Activated CD4-positive, alpha-beta T cell treated with anti-CD3 and anti-CD28 coated beads, Interleukin-2, Interleukin-6, amounts not matched to agents 100 ng/mL and 50 ng/mL, durations not matched to agents 16 hours and 8 hours (primary cell): ENCODE results near the gene KIF24.
"Not testable (repeated sequence)": the region's sequence is repeated elsewhere in the genome, so short reads cannot be mapped to it uniquely, and the experiment has no call there.

Source experiments
- DNase-seq: peaks from one replicate; pipeline ENCODE4 v3.0.0-alpha.2; 2020

Gene KIF24, protein sequence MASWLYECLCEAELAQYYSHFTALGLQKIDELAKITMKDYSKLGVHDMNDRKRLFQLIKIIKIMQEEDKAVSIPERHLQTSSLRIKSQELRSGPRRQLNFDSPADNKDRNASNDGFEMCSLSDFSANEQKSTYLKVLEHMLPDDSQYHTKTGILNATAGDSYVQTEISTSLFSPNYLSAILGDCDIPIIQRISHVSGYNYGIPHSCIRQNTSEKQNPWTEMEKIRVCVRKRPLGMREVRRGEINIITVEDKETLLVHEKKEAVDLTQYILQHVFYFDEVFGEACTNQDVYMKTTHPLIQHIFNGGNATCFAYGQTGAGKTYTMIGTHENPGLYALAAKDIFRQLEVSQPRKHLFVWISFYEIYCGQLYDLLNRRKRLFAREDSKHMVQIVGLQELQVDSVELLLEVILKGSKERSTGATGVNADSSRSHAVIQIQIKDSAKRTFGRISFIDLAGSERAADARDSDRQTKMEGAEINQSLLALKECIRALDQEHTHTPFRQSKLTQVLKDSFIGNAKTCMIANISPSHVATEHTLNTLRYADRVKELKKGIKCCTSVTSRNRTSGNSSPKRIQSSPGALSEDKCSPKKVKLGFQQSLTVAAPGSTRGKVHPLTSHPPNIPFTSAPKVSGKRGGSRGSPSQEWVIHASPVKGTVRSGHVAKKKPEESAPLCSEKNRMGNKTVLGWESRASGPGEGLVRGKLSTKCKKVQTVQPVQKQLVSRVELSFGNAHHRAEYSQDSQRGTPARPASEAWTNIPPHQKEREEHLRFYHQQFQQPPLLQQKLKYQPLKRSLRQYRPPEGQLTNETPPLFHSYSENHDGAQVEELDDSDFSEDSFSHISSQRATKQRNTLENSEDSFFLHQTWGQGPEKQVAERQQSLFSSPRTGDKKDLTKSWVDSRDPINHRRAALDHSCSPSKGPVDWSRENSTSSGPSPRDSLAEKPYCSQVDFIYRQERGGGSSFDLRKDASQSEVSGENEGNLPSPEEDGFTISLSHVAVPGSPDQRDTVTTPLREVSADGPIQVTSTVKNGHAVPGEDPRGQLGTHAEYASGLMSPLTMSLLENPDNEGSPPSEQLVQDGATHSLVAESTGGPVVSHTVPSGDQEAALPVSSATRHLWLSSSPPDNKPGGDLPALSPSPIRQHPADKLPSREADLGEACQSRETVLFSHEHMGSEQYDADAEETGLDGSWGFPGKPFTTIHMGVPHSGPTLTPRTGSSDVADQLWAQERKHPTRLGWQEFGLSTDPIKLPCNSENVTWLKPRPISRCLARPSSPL (N-terminal part only)

GRCh38 chr9:34328987-34329832 is at the start of gene KIF24, which contains the start of gene NUDT2:
TSS of gene KIF24 (minus strand) at chr9:34329268. CDS start at chr9:34311346, 17,922 bp downstream.
TSS of gene NUDT2 (plus strand) at chr9:34329569. CDS start at chr9:34339040, 9,471 bp downstream.
- DNase-seq: peak; percentile 99

DNA sequence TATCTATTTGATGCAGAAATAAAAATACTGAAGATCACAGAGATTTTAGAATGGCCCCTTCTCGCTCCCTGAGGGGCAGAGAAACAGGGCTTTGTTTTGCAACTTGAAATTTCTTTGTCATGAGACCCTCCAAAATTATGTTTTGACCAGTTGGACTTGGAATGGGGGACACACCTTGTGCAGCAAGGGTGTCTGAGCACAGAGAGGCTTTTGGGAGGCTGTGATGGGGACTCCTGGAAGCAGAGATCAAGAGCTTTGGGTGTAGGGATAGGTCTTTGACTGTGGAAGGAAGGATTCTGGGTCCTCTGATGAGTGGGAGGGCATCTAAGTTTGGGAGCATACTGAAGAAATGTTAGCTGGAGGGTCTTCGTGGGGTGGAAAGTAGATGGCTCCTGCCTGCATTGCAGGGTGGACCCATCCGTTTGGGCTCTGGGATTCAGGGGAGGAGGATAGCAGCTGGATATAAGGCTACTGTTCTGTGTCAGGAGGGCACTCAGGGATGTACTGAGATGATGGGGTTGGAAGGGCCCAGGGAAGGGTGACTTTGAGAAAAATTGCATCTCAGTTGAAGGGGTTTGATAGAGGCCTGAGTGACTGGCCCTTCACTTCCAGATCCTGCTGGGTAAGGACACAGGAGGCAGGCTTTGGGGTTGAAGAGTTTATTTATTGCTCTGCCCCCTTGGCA is 49.5 kb upstream of the KIF24 start:
- DNase-seq: no peak

DNA sequence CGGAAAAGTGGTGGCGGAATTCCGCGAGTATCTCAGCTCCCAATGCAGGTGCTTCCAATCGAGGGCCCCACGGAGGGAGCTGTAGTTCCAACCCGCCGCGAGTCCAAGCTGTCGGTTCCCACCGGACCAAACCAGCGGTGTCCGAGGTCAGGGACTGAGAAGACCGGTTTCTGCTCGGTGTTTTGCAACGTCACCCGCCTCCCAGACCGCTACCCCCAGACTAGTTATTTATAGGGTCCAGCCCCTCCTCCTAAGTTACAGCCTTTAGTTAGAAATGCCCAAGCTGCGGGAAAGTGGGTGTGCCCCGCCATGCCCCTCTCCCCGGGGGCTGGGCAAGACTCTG is 48.3 kb upstream of the KIF24 start:
- no peak for DNase-seq

GRCh38 chr9:34376596-34377403 is 47.7 kb upstream of the KIF24 start, which contains the start of gene MYORG:
TSS of gene MYORG (minus strand) at chr9:34376898. CDS start at chr9:34372943, 3,955 bp downstream.
- peak; percentile 97 for DNase-seq

- DNase-seq: peak; percentile 58
These were observed 47.0 kb upstream of the KIF24 start for GRCh38 chr9:34375901-34376595.

GRCh38 chr9:34374905-34375552 is 46.0 kb upstream of the KIF24 start:
- DNase-seq: no peak

DNA sequence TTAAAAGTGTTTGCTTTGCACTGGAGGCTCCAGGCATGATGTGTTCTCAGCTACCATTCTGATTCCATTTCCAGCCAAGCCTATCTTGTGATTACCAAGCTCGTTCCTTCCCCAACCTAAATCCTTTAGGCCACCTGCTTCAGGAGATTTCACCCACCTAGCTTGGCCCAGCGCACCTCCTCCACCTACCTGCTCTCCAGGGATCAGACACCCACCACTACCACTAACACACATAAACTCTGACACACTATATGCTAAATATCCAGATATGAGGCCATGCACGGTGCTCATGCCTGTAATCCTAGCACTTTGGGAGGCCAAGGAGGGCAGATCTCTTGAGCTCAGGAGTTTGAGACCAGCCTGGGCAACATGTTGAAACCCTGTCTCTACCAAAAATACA is 45.3 kb upstream of the KIF24 start:
- DNase-seq: no peak

DNA sequence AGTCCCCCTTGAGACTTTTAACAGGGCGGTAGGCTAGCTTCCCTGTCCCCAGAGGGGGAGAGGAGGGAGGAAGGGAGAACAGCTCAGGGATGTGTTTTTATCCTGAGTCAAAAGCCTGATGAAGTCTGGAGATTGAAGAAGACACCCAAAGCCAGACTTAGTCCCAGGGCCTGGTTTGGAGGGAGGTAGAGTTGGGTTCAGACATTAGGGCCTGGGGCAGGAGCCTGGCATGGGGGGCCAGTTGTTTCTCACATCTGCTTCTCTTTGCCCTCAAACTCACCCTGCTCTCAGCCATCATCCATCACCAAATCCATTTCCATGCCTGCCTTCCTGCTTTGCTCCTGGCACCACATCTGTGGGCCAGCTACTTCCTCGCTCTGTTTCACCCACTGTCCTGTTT is 44.7 kb upstream of the KIF24 start:
- no peak for DNase-seq

DNA sequence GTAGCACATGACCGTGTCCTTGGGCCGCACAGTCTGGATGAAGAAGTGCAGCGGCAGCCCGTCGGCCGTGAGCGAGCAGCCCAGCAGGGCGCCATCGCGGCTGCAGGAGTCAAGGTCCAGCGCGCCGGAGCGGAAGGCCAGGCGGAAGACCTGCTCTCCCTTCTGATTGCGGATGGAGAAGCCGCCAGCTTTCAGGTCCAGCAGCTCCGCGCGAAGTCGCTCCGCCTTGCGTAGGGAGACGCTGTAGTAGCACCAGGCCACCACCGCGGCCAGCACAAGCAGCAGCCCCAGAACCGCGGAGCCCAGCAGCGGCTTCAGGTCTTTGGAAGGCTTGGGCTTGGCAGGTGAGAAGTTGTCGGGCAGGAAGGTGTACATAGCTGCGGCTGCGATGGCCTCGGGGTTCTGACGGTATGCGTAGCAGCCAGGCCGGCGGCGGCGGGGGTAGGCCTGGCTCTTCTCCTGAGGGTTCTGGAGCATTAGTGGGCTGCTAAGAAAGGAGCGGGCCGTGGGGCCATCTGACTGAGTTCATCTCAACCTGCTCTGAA is 43.5 kb upstream of the KIF24 start:
- no peak for DNase-seq

DNA sequence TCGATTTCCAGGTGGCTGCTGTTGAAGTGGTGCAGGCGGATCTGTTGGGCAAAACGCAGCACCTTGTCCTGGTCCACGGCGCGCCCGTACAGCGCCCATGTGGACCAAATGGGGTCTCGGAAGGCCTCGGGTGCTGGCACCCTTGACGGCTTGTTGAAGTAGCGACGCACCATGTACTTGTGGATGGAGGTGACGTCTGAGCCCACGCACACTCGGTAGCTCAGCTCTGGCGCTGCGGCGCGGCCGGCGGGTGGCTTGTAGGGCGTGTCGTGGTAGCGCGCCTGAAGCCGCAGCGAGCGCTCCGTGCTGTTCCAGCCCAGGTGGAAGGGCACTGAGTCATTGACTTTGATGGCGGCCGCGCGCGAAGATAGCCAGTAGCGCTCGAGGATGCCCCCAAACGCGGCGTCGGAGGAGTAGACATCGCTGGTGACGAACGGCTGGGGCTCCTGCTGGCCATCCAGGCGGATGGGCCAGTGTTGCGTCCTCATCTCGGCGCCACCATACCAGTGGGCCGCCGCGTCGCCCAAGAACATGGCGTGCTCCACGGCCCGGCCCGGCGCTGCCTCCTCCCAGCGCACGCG is 42.9 kb upstream of the KIF24 start:
- no peak for DNase-seq

- no peak for DNase-seq
These were observed 42.2 kb upstream of the KIF24 start for GRCh38 chr9:34370970-34371880.

DNA sequence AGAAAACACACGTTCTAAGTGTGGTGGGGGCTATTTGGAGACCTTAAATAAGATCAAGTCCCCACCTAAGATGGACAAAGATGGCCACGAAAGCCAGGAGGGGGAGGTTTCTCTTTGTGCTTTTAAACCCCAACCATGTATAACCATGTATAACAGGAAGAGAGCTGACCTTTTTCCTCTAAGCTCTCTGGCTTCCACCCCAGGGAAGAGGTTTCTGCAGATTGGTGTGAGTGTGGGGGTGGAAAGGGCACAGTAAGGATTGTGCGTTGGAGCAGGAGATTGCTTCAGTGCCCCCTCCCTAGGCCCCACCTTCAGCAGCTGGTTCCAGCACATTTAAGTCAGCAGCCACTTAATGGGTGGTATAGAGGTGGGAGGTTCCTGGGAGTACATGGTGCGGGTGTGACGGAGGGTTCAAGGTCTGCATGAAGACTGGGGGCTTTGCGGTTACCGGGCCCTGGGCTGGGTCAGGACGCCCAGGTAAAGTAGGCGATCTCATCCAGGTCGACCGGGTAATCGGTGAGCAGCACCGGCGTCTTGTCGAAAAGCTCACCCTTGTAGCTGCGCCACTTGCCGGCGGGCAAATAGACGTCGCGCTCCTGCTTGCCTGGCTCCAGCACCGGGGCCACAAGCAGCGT is 41.4 kb upstream of the KIF24 start:
- DNase-seq: no peak

GRCh38 chr9:34369636-34370035 is 40.6 kb upstream of the KIF24 start:
- DNase-seq: no peak

GRCh38 chr9:34368796-34369195 is 39.7 kb upstream of the KIF24 start:
- DNase-seq: not testable (repeated sequence)

- not testable (repeated sequence) for DNase-seq
These were observed 38.8 kb upstream of the KIF24 start for GRCh38 chr9:34367751-34368410.

DNA sequence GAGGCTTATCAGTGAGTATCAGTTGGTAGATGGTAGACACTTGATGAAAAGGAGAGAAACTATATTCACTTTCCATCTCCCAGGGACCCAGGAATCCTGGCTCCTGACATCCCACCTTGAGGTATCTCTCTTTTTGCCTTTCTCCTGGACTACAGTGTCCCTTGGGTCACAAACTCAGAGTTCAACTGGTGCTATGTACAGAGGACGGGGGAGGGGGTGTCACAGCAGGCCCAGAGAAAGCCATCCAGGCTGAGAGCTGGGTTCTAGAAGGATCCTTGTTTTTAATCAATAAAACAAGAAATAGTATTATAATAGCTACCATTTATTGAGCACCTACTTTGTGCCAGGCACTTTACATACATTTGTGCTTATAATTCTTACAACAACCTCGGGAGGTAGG is 37.3 kb upstream of the KIF24 start:
- no peak for DNase-seq
